PC-3 (cell line): ENCODE results near the gene TEKT5.
"Not testable (repeated sequence)": the region's sequence is repeated elsewhere in the genome, so short reads cannot be mapped to it uniquely, and the experiment has no call there.

Source experiments
- EZH2 ChIP-seq: fragments of 300-600 bp; sonication (generic); IDR thresholded peaks from one replicate; pipeline ENCODE4 v1.6.1; 2017; ENCODE audit warnings: antibody characterized with exemption, mild to moderate bottlenecking, low read length; ENCODE audit not compliant: unreplicated experiment
- TF ChIP-seq, protein P1 (sequence below): fragments of 300-600 bp; sonication (generic); conservative IDR thresholded peaks from 2 replicates; pipeline ENCODE4 v1.5.1; 2017; ENCODE audit warnings: antibody characterized with exemption, low read depth, mild to moderate bottlenecking, low read length

DNA sequence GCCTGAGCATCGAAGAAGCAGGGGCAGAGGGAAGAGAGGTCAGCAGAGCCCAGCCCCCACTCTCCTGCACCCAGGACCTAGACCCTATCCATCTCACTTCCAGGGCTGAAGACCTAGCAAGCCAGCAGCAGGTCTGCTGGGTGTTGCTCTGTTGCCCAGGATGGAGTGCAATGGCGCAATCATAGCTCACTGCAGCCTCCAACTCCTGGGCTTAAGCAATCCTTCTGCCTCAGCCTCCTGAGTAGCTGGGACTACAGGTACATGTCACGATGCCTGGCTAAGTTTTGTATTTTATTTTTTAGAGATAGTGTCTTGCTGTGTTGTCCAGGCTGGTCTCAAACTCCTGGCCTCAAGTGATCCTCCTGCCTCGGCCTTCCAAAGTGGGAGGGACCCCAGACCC, 61.3 kb downstream of the TEKT5 start:
- TF ChIP-seq, protein P1, sequence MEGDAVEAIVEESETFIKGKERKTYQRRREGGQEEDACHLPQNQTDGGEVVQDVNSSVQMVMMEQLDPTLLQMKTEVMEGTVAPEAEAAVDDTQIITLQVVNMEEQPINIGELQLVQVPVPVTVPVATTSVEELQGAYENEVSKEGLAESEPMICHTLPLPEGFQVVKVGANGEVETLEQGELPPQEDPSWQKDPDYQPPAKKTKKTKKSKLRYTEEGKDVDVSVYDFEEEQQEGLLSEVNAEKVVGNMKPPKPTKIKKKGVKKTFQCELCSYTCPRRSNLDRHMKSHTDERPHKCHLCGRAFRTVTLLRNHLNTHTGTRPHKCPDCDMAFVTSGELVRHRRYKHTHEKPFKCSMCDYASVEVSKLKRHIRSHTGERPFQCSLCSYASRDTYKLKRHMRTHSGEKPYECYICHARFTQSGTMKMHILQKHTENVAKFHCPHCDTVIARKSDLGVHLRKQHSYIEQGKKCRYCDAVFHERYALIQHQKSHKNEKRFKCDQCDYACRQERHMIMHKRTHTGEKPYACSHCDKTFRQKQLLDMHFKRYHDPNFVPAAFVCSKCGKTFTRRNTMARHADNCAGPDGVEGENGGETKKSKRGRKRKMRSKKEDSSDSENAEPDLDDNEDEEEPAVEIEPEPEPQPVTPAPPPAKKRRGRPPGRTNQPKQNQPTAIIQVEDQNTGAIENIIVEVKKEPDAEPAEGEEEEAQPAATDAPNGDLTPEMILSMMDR: not testable (repeated sequence)
- TF ChIP-seq EZH2: not testable (repeated sequence)
